Measurements from ENCODE around the gene RNF175.

- TF ChIP-seq EZH2 (IDR thresholded peaks at IDR 0.05) (no peak), POLR2AphosphoS5 (IDR thresholded peaks at IDR 0.05; ENCODE audit: borderline replicate concordance, low read depth, low read length) (no peak), FOXP2 (optimal IDR thresholded peaks at IDR 0.05; ENCODE audit: control extremely low read depth, extremely low read length, insufficient read depth) (no peak)
These were observed 28.8 kb upstream of the RNF175 start, which contains the start of gene SFRP2 for GRCh38 chr4:153788413-153789276.

Data from SK-N-MC (cell line).